ENCODE results near the gene MAU2.

- no peak for TF ChIP-seq CTCF (conservative IDR thresholded peaks at IDR 0.05; ENCODE audit: low read length)
- TF ChIP-seq EZH2phosphoT487 (IDR thresholded peaks at IDR 0.05; ENCODE audit: borderline replicate concordance) = no peak
These were observed 79.3 kb downstream of the MAU2 start for GRCh38 chr19:19399733-19400433.

Measured in Loucy (cell line).